HCT116 (cell line): ENCODE measurements around the gene DNM3. TPM values are rescaled to one million over a fixed set of nuclear protein-coding genes. Genes with fewer than 3 reads are reported as not detected.
A peak's percentile ranks its signal among the peaks of the same experiment; 100 is the strongest.

ENCODE experiments used
- ATAC-seq: fragments of 200-7000 bp; cut with Tn5 transposase; 2 replicates; pipeline ENCODE4 v1.9.1; 2020; ENCODE audit warnings: mild to moderate bottlenecking, moderate library complexity
- BruUV-seq: library from RNA; stranded (reverse); fragments of 400-500 nt; replicated peaks from 2 replicates; lab custom pipeline; 2021; lab: Mats Ljungman, UMichigan
- CTCF ChIA-PET: fragments of 300-600 bp; sonication (Branson Sonifier 250); formaldehyde crosslinking; loops from one replicate; lab custom pipeline; 2021; ENCODE audit warnings: antibody characterized with exemption; lab: Charles Lee
- POLR2A ChIA-PET: fragments of 300-600, 350-600 bp; sonication (Branson Sonifier 250); formaldehyde crosslinking; loops from one replicate; lab custom pipeline; 2021; ENCODE audit warnings: antibody characterized with exemption; lab: Charles Lee
- RAD21 ChIA-PET, 2 experiments: fragments of 300-600 bp; sonication (Branson Sonifier 250); formaldehyde crosslinking; loops; one replicate each; lab custom pipeline; 2023; ENCODE audit warnings: low total read pairs in 2 of 2; ENCODE audit not compliant: uncharacterized antibody in 2 of 2, unreplicated experiment in 2 of 2, low non-redundant PET in 1 of 2; lab: Charles Lee
- DNase-seq: peaks from one replicate; pipeline ENCODE4 v3.0.0-alpha.2; 2010; ENCODE audit warnings: low read depth, low spot score
- H2AFZ ChIP-seq: fragments of 200-600 bp; shearing (Covaris generic), sonication (generic); 2 replicates; pipeline ENCODE4 v1.6.1; 2017; ENCODE audit warnings: low read depth, mixed run types, mixed read lengths, antibody characterized with exemption, low read length; ENCODE audit not compliant: poor library complexity, severe bottlenecking
- H3K27ac ChIP-seq: 2 replicates; pipeline ENCODE4 v1.5.1; 2012; ENCODE audit warnings: low read depth, low read length
- H3K27me3 ChIP-seq: fragments of 200-600 bp; sonication (generic); 2 replicates; pipeline ENCODE4 v1.6.1; 2016; ENCODE audit warnings: mixed run types, low read length, mixed read lengths; ENCODE audit not compliant: insufficient read depth
- H3K36me3 ChIP-seq, 2 experiments: fragments of 200-500 bp in 1 of 2; fragments of 200-600 bp in 1 of 2; sonication (Bioruptor generic) in 1 of 2; sonication (generic) in 1 of 2; 2 replicates each; pipeline versions ENCODE4 v1.5.1 to v1.6.1; 2014 to 2016; ENCODE audit warnings: low read length in 2 of 2, inconsistent platforms in 1 of 2, mixed read lengths in 1 of 2, mixed run types in 1 of 2; ENCODE audit not compliant: insufficient read depth in 2 of 2, control insufficient read depth in 1 of 2
- H3K4me1 ChIP-seq, 2 experiments: fragments of 200-600 bp in 1 of 2; sonication (generic) in 1 of 2; 2 replicates each; pipeline versions ENCODE4 v1.5.1 to v1.6.1; 2012 to 2017; ENCODE audit warnings: low read length in 2 of 2, inconsistent platforms in 1 of 2, mild to moderate bottlenecking in 1 of 2, mixed read lengths in 1 of 2, mixed run types in 1 of 2, moderate library complexity in 1 of 2; ENCODE audit not compliant: insufficient read depth in 2 of 2, control insufficient read depth in 1 of 2
- H3K4me2 ChIP-seq: fragments of 200-600 bp; sonication (generic); 2 replicates; pipeline ENCODE4 v1.6.1; 2017; ENCODE audit warnings: mixed run types, low read length, mixed read lengths
- H3K4me3 ChIP-seq, 2 experiments: fragments of 200-600 bp in 1 of 2; sonication (generic) in 1 of 2; replicated peaks in 1 of 2; 2 replicates each; pipeline ENCODE4 v1.5.1; 2011 to 2016; ENCODE audit warnings: low read length in 2 of 2, control low read depth in 1 of 2, low read depth in 1 of 2, mild to moderate bottlenecking in 1 of 2, mixed read lengths in 1 of 2, mixed run types in 1 of 2
- H3K79me2 ChIP-seq: fragments of 200-600 bp; sonication (generic); 2 replicates; pipeline ENCODE4 v1.6.1; 2017; ENCODE audit warnings: mild to moderate bottlenecking, mixed run types, low read length, moderate library complexity, mixed read lengths; ENCODE audit not compliant: insufficient read depth
- H3K9ac ChIP-seq: fragments of 200-600 bp; sonication (generic); 2 replicates; pipeline ENCODE4 v1.6.1; 2016; ENCODE audit warnings: low read length, mixed read lengths
- H3K9me2 ChIP-seq: fragments of 200-600 bp; sonication (generic), shearing (Covaris generic); 2 replicates; pipeline ENCODE4 v1.6.1; 2017; ENCODE audit warnings: mixed run types, mild to moderate bottlenecking, moderate library complexity; ENCODE audit not compliant: insufficient read depth
- H3K9me3 ChIP-seq, 2 experiments: fragments of 200-500 bp in 1 of 2; fragments of 200-600 bp in 1 of 2; sonication (Bioruptor generic) in 1 of 2; sonication (generic) in 1 of 2; 2 replicates each; pipeline ENCODE4 v1.6.1; 2014 to 2017; ENCODE audit warnings: low read length in 2 of 2, mixed read lengths in 2 of 2, inconsistent platforms in 1 of 2, low read depth in 1 of 2, mild to moderate bottlenecking in 1 of 2, mixed run types in 1 of 2, moderate library complexity in 1 of 2; ENCODE audit not compliant: control insufficient read depth in 1 of 2, insufficient read depth in 1 of 2
- H4K20me1 ChIP-seq: fragments of 200-600 bp; sonication (generic), shearing (Covaris generic); 2 replicates; pipeline ENCODE4 v1.6.1; 2017; ENCODE audit warnings: mixed run types, mild to moderate bottlenecking, moderate library complexity; ENCODE audit not compliant: insufficient read depth
- ELF1 ChIP-seq: IDR thresholded peaks from 2 replicates; pipeline ENCODE4 v1.6.1; 2012; ENCODE audit warnings: low read depth, borderline replicate concordance
- FOSL1 ChIP-seq: IDR thresholded peaks from 2 replicates; pipeline ENCODE4 v1.6.1; 2012; ENCODE audit warnings: low read depth
- JUND ChIP-seq: IDR thresholded peaks from 2 replicates; pipeline ENCODE4 v1.6.1; 2012
- POLR2A ChIP-seq: IDR thresholded peaks from 2 replicates; pipeline ENCODE4 v1.7.0; 2011; ENCODE audit warnings: borderline replicate concordance; ENCODE audit not compliant: insufficient read depth, insufficient read length; ENCODE audit errors: extremely low read depth
- POLR2AphosphoS5 ChIP-seq: IDR thresholded peaks from 2 replicates; pipeline ENCODE4 v1.6.1; 2011; ENCODE audit warnings: mild to moderate bottlenecking, low read depth, low read length, moderate library complexity
- RAD21 ChIP-seq: IDR thresholded peaks from 2 replicates; pipeline ENCODE4 v1.6.1; 2012; ENCODE audit warnings: low read depth, mild to moderate bottlenecking
- TCF7L2 ChIP-seq: IDR thresholded peaks from 2 replicates; pipeline ENCODE4 v1.7.0; 2011; ENCODE audit warnings: borderline replicate concordance, inconsistent platforms; ENCODE audit not compliant: insufficient read depth, insufficient read length; ENCODE audit errors: extremely low read depth
- YY1 ChIP-seq: IDR thresholded peaks from 2 replicates; pipeline ENCODE4 v1.6.1; 2011; ENCODE audit warnings: low read length, low read depth, moderate library complexity, mild to moderate bottlenecking; ENCODE audit not compliant: insufficient replicate concordance; ENCODE audit errors: extremely low read depth
- ZNF274 ChIP-seq: fragments of 200-500 bp; sonication (Bioruptor generic); IDR thresholded peaks from 2 replicates; pipeline ENCODE4 v1.6.1; 2014; ENCODE audit warnings: mild to moderate bottlenecking, low read depth, low read length, inconsistent platforms
- intact Hi-C: fragments of 100-400 bp; cut with micrococcal nuclease; formaldehyde crosslinking; loops from 2 replicates; pipeline ENCODE4 v1.10.0; 2022
- total RNA-seq: library from RNA; stranded (reverse); gene quantifications from one replicate; pipeline ENCODE4 v1.2.1, GENCODE V29; 2021; ENCODE audit not compliant: unreplicated experiment
- TF ChIP-seq, protein P1 (sequence below): IDR thresholded peaks from 2 replicates; pipeline ENCODE4 v1.6.1; 2011; ENCODE audit warnings: mild to moderate bottlenecking, low read length, moderate library complexity; ENCODE audit not compliant: insufficient replicate concordance; ENCODE audit errors: extremely low read depth
- TF ChIP-seq, protein P2 (sequence below), 3 experiments: fragments of 200-600 bp in 1 of 3; sonication (generic) in 1 of 3; IDR thresholded peaks in 2 of 3; conservative IDR thresholded peaks in 1 of 3; 2 replicates each; pipeline ENCODE4 v1.5.1; 2012 to 2017; ENCODE audit warnings: low read depth in 2 of 3, low read length in 2 of 3, antibody characterized with exemption in 1 of 3, borderline replicate concordance in 1 of 3, control low read depth in 1 of 3, mild to moderate bottlenecking in 1 of 3, mixed read lengths in 1 of 3, mixed run types in 1 of 3, moderate library complexity in 1 of 3; ENCODE audit not compliant: insufficient read depth in 1 of 3
- TF ChIP-seq, protein P3 (sequence below): IDR thresholded peaks from 2 replicates; pipeline ENCODE4 v1.6.1; 2012

Gene DNM3
- total RNA-seq, 1 experiment from 2014 or later: 3.1 TPM

DNA sequence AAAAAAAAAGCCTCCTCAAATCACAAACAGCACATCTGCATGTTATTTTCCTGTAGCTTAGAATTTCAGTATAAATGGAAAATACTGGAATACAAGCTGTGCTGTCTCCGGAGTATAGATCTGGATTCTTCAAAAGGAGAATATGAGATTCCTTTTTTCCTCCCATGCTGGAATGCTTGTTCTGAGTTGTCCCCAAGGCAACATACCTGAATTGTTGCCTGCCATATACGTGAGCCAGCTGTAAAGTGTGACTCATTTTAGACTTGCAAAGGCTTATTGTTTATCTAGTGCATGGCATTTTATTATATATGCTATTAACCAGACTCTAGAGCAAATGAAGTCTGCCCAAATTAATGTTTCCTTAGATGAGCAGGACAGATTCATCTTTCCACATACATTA, 484.2 kb downstream of the DNM3 start:
- no peaks in the 10 kb centered on the region for H3K9me2 ChIP-seq
- ATAC-seq (peak; percentile 58), DNase-seq (peak; percentile 27)
- ChIA-PET POLR2A (no interaction called here), CTCF (no interaction called here)
- H3K79me2 ChIP-seq: no peaks in the 10 kb centered on the region
- TF ChIP-seq ELF1 (no peak), RAD21 (no peak), POLR2A (no peak), TCF7L2 (no peak), FOSL1 (no peak), JUND (no peak), ZNF274 (no peak), POLR2AphosphoS5 (no peak), YY1 (no peak)
- TF ChIP-seq, protein P1, sequence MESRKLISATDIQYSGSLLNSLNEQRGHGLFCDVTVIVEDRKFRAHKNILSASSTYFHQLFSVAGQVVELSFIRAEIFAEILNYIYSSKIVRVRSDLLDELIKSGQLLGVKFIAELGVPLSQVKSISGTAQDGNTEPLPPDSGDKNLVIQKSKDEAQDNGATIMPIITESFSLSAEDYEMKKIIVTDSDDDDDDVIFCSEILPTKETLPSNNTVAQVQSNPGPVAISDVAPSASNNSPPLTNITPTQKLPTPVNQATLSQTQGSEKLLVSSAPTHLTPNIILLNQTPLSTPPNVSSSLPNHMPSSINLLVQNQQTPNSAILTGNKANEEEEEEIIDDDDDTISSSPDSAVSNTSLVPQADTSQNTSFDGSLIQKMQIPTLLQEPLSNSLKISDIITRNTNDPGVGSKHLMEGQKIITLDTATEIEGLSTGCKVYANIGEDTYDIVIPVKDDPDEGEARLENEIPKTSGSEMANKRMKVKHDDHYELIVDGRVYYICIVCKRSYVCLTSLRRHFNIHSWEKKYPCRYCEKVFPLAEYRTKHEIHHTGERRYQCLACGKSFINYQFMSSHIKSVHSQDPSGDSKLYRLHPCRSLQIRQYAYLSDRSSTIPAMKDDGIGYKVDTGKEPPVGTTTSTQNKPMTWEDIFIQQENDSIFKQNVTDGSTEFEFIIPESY: no peak
- TF ChIP-seq, protein P2, sequence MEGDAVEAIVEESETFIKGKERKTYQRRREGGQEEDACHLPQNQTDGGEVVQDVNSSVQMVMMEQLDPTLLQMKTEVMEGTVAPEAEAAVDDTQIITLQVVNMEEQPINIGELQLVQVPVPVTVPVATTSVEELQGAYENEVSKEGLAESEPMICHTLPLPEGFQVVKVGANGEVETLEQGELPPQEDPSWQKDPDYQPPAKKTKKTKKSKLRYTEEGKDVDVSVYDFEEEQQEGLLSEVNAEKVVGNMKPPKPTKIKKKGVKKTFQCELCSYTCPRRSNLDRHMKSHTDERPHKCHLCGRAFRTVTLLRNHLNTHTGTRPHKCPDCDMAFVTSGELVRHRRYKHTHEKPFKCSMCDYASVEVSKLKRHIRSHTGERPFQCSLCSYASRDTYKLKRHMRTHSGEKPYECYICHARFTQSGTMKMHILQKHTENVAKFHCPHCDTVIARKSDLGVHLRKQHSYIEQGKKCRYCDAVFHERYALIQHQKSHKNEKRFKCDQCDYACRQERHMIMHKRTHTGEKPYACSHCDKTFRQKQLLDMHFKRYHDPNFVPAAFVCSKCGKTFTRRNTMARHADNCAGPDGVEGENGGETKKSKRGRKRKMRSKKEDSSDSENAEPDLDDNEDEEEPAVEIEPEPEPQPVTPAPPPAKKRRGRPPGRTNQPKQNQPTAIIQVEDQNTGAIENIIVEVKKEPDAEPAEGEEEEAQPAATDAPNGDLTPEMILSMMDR (IDR thresholded peaks at IDR 0.05 in 2 of 3, conservative IDR thresholded peaks at IDR 0.05 in 1 of 3; ENCODE audit: borderline replicate concordance in 1 of 3, insufficient read depth in 1 of 3, low read depth in 2 of 3, low read length in 2 of 3): no peak
- TF ChIP-seq, protein P3, sequence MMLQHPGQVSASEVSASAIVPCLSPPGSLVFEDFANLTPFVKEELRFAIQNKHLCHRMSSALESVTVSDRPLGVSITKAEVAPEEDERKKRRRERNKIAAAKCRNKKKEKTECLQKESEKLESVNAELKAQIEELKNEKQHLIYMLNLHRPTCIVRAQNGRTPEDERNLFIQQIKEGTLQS: no peak
- TF ChIP-seq, all 23 proteins: peak for 0
- peaks cover 20 to 29% of the 10 kb centered on the region in 2 experiments for H3K4me1 ChIP-seq
- intact Hi-C loops: no loop called here
- H3K36me3 ChIP-seq: no peaks in the 10 kb centered on the region
- no peaks in the 10 kb centered on the region for H4K20me1 ChIP-seq
- H3K27ac ChIP-seq: no peak overlapping the region
- H3K4me3 ChIP-seq: no peak overlapping the region
- no peaks in the 10 kb centered on the region for H3K9me3 ChIP-seq
- no peak overlapping the region for H3K9ac ChIP-seq
- H3K27me3 ChIP-seq: no peaks in the 10 kb centered on the region
- RAD21 ChIA-PET: no interaction called here
- no peak overlapping the region for H2AFZ ChIP-seq
- no TSS peak for BruUV-seq
- H3K4me2 ChIP-seq: peak overlapping the region; percentile 2
